Measurements from ENCODE around the gene GPR180. TPM values are rescaled to one million over a fixed set of nuclear protein-coding genes. Genes with fewer than 3 reads are reported as not detected.

GPR180 gene
- total RNA-seq, result 16.9 and 24.0 TPM in 2 replicates

DNA sequence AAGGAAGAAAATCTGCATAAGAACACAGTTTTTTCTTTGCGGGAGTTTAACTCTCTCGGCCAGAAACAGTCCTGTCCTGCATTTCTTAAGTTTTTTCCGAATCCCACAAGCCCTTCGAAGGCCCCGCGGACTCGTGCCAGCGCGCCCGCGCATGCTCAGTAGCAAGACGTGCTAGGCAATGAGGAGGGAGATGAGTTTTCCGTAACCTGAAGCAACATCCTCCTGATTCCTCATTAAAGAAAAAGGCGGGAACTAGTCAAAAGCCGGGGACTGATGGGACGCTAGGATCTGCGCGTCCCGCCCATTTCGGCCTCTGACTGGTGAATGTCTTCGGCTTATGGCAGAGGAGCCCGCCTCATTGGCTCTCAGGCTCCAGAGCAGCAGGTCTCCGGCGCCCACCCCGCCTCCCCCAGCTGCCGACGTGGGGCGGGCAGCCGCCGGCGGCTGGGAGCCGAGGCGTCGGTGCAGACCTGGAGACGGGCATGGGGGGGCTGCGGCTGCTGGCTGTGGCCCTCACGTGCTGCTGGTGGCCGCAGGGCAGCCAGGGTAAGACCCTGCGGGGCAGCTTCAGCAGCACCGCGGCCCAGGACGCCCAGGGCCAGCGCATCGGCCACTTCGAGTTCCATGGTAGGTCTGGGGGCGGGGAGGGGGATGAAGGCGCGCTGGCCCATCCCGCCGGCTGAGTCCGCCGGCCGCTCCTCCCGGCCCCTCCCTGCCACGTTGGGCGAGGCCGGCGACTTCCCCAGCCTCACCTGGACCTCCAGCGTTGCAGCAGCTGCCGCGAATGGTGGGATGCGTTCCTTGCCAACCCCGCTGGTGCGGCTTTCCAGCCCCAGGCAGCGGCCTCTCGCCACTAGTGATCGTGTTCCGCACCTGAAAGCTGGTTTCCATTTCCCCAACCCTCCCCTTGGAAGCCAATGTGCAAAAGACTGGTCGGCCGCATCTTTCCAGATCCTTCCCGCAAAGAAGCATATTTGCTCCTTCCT is at the start of gene GPR180:
GPR180 (plus strand) TSS at position 412 of the 986 bp plus-strand sequence; CDS start at position 483, 71 bp downstream.

DNA sequence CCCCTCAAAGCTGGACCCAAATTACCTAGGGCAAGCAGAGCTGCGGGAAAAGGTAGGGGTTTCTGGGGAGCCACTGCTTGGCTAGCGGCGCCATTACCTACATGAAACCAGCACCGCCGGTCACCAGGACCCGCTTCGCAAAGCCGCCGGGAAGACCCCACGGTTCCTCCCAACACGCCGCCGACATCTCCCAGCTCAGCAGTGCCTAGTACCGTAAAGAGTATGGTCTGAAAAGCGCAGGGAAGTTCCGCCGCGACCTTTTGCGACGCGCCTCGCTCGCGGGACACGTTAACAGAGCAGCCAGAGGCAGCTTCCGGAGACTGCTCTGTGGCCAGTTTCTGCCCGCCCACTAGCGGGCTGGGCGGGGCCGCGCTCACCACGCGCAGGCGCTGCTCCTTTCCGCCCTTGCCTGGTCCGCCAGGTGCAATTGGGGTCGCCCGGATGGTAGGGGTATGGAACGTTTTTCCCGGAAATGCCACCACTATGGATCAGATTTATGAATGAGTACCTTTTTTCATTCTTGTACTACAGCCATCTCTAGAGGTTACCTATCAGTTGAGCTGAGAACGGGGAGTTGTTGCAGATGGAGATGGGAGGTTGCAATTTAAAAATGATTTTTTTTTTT is 5.6 kb upstream of the GPR180 start, which contains the start of gene TGDS:
TGDS (minus strand) TSS at position 203 of the 625 bp plus-strand sequence; CDS start at position 187, 16 bp downstream.

Other genes starting within 250 kb of the GPR180 start
- 0.09 TPM in 1 of 2 replicates, not detected in the other for gene DCT, start 122.2 kb upstream of the GPR180 start, total RNA-seq
- 21.4 and 21.9 TPM in 2 replicates for gene TGDS, start 5.7 kb upstream of the GPR180 start, total RNA-seq
- not detected in 2 replicates for gene SOX21, start 110.7 kb downstream of the GPR180 start, total RNA-seq

Data from smooth muscle cell of the umbilical artery (primary cell).